NCI-H187 treated with DMSO at 0.1 percent for 48 hours (cell line): ENCODE data around the gene PATJ.
"Not testable (repeated sequence)": the region's sequence is repeated elsewhere in the genome, so short reads cannot be mapped to it uniquely, and the experiment has no call there.

Source experiments
- DNase-seq: peaks from one replicate; lab custom pipeline; 2025; lab: John Stamatoyannopoulos, UW

Gene PATJ

DNA sequence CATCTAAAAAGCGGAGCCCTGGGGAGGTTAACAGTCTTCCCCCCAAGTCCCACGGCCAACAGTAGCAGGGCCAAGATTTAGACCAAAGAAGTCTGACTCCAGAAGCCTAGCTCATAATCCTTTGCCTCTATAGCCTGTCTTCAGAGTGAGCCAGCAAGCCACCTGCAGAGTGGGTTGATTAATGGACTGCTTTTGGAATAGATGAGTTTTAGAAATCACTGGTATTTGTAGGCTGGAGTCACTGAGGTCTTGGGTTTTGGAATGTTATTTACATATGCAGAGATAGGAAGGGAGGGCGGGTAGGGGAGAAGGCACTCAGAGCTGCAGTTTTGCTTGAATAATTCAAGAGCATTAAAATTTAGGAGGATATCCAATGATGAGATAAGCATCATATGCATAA lies 361.6 kb downstream of the PATJ start:
- no peak for DNase-seq

DNA sequence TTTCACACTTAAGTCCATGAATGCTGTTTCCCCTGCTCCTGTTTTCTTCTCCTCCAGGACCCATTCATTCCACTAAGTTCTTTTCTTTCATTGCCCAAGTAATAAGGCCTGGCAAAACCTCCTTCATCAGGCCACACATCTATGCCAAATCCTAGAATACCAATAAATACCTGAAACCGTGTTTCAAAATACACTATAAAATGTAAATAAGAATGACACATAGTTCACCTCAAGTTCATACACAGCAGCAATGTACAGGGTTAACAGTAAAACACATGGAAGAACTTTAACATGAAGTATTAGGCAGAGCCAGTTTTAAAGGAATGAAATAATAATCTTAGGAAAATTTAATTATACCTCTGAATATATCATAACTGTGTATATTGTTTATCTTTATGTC lies 365.6 kb downstream of the PATJ start:
- no peak for DNase-seq

DNA sequence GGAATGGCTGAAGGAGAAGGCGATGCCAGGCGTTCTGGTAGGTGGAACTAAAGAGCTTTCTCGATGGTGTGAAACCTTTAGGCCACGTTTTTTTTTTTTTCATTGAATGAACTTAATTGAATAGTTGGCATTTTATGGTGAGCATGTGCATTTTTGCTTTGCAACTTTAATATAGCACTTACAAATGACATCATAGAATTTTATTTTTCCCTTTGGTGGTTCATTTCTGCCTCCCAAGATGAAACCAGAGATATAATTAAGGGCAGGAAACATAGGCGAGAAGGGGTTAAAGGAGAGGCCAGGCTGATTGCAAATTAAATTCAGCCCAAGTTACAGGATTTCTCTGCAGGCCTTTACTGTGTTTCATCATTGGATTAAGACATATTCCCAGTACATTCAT lies 366.8 kb downstream of the PATJ start:
- DNase-seq, result no peak

DNA sequence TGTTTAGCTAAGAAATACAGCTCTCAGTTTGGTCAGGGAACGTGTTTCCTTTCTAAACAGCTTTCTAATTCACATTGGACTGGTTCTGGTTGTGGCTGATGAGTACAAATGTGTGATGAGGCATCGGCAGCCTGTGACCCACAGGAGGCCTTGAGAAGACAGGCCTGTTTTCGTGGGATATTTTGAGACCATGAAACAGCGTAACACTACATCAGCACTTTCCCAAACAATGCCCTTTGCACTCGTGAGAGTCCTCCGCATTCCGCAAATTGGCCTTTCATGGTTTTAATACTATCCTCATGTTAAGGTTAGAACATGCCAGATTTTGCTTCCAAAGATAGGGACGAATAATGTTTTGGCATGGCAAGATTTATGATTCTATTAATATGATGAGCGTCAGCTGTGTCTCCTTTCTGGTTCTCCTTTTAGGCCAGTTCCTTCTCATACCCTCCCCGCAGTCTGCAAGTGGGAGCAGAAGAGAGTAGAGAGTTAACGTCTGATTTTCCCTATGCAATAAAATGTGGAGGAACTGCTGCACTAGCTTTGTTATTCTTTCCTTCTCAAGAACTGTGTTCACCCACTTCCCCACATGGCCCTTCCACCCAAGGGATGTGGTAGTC lies 368.0 kb downstream of the PATJ start:
- no peak for DNase-seq

DNA sequence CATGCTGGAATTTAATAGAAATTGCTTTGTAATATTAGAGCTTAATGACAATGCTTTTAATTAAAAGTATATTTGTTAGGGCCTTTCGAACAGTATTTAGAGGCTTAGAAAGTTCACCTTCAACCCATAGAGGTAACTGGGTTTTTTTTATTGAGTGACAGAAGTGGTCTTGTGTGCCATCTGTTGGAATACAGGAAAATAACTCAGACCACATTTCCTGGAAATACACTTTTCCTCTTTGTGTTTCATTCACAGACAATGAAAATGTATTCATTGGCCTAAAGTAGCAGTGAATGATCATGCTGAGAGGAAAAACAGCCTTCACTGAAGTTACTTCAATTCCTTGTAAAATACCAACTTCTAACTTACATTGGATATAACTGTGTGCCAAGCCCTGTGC lies 368.8 kb downstream of the PATJ start:
- DNase-seq, result no peak

DNA sequence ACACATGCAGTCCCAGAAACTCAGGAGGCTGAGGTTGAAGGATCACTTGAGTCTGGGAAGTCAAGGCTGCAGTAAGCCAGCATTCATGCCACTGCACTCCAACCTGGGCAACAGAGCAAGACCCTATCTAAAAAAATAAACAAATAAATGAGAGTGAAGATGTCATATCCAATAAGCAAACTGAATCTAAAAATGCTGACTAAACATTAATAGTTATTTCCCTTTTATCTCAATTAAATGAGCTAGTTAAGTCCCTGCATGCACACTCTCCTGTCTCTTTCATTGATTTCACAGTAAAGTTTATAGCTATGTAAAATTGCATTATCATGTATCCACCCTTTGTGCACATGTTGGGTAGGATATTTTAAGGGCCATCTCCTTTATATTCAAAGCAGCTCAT lies 371.2 kb downstream of the PATJ start:
- no peak for DNase-seq

DNA sequence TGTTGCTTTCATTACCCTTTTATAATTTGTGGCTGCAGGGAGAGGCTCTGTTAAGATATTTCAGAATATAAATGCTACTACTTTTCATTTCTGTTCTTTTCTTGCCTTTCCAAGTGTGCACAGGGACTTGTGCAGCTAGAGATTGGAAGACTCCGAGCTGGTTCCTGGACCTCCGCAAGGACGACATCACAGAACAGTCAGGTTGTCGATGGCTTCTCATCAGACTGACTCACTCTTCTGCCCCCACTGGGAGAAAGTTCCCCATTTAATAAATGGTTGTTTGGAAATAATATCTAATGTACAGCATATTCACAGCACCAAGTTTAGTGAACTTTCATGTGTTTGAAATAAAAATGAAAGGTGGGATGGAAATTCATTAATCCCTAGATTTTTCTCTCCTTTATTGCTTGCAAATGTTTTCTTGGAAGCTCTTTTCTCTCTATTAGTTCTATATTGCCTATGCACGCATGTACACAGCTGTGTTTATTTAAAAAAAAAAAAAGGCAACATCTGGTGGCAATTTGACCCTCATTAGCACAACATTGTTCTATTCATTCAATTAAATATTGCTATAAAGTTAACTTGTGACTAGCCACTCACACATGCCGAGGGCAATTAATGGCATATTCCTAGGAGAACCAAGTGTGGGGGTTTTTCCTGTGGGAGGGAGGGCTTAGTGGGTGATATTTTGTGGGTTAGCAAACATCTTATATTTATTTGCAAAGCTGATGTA lies 374.9 kb downstream of the PATJ start:
- no peak for DNase-seq

DNA sequence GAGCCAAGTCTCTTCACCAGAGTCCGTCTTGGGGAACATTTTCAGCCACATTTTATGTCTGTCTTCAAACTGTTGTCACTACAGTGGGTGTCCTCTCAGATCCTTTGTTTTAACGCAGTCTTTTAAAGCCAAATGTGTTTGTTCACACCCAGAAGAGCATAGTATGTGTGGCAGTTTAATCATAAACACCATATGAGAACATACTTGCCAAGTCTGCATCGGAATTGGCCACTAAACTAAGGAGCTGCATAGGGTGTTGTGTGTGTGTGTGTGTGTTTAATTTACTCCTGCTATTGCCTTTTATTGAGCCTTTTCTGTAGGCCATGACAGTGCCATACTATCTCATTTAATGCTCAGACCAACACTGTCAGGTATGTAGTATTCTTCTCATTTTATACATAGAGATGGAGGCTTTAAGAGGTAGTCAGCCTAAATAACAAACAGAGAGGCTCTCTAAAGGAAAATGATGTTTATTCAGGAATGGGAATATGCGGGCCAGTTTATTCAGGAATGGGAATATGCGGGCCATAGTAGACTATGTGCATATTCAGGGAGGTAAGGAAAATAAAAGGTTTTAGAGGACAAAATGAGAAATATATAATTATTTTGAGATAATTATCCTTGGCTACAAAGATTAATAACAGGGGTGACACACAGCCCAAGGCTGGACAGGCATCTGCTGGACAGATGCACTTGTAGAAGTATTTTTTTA lies 384.5 kb downstream of the PATJ start:
- DNase-seq, result no peak

DNA sequence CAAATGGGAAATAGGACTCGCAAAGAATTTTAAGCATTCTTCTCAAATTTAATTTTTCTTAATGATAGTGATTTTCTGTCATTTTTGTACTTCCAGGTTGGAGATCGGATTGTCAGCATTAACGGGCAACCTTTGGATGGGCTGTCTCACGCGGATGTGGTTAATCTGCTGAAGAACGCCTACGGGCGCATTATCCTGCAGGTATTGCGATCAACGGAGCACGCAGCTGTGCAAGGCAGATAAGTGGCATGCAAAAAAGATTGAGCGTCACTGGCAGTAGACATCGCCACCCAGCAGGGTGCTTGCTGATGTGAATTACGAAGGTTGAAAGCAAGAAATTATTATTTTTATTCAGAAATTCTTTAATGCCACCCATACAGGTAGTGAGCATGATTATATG lies 386.5 kb downstream of the PATJ start:
- no peak for DNase-seq

DNA sequence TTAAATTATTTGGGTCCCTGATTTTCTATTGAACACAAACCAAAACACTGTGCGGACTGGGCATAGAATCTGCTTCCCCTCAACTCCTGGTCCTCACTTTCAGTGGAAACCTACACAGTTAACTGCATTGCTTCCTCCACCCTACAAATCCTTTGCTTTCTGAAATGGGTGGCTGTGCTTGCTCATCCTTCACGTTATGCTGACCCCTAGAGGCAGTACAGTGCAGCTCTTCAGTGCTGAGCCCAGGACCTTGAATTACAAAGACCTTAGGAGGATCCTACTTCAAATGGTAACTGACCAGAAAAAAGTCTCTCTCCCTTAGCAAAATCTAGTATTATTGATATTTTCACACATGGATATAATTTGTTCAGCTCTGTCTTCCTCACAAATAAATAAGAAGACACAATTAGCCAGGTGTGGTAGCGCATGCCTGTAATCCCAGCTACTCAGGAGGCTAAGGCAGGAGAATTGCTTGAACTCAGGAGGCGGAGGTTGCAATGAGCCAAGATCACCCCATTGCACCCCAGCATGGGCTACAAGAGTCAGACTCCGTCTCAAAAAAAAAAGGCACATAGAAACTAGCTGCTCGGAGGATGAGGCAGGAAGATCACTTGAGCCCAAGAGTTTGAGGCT lies 388.9 kb downstream of the PATJ start:
- no peak for DNase-seq

DNA sequence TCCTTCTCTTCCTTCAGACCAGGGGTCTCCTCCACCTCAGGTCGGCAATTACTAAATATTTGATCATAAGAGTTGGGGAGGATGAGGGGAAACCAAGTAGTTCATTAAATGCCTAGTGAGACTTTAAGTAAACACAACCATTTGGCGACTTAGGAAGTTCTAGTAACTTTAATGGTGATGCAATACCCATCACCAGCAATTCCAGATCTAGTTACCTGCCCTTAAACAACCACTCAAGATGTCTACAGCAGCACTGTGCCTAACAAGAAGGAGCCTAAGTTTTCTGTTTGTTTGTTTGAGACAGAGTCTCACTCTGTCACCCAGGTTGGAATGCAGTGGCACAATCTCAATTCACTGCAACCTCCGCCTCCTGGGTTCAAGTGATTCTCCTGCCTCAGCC lies 395.7 kb downstream of the PATJ start:
- no peak for DNase-seq

DNA sequence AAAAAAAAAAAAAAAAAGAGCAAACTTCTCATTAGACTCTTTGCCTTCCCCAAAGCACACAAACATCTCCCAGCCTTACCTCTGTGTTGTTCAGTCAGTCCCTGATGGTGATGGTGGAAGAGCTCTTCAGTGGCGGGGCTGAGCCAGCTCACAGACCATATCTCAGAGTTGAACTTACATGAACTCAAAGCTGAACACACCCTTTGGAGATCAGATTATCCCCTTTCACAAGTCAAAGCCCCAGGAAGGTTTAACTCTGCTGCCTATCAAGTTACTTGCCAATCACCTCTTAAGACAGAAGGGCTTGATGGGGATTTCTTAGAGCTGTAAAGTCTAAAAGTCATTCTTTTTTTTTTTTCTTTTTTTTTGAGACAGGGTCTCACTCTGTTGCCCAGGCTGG lies 397.1 kb downstream of the PATJ start:
- DNase-seq, result no peak

DNA sequence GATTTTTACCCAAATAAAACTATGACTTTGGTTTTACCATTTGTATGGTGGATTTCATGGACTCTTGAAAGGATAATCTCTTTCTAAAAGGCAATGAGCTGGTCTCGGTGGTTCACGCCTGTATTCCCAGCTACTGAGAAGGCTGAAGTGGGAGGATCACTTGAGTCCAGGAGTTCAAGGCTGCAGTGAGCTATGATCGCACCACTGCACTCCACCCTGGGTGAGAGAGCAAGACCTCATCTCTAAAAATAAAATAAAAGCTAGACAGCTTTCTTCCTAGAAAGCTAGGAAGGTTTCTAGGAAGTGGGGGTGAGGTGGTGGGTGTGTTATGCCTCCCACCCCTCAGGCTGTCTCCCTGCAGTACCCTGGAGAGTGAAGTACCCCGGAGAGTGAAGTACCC lies 398.4 kb downstream of the PATJ start:
- DNase-seq, result no peak

DNA sequence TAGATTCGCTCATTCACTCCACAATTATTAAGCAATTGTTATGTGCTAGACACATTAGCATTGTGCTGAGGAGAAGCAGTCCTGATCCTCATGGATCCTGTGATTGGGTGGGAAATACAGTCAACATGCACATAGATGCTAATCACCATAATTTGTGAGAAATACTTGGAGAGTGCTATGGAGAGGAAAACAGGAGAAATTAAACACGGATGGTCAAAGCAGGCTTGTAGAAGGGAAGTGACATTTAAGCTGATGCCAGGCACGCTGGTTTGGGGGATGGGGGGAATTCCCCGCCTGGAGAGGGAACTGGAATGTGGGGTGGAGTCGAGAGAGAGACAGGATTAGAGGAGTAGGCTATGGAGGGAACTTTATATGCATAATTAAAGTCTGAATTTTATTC lies 400.2 kb downstream of the PATJ start:
- no peak for DNase-seq

DNA sequence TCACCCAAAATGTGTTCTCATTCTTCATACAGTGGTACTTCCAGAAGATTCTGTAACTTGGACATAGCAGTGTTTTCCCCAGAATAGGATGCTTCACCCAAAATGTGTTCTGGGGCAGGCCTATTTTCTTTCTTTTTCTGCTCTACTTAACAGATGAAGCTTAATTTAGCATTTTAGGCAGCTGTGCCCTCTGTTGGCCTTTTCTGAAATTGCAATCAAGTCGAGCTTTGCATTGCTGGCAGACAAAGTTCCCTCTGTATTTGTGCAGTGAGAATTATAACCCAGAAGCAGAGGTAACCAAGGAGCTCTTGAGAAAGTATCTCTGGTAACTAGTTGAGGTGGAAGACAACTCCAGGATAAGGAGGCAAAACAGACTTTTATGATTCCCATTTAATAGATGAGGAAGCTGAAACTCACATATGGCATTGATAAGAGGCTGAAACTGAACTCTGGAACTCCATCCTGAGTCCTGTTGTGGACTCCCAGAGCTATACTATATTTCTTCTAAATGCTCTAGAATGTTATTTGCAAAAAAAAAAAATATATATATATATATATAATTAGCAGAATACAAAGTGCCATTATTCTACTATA lies 402.1 kb downstream of the PATJ start:
- no peak for DNase-seq

DNA sequence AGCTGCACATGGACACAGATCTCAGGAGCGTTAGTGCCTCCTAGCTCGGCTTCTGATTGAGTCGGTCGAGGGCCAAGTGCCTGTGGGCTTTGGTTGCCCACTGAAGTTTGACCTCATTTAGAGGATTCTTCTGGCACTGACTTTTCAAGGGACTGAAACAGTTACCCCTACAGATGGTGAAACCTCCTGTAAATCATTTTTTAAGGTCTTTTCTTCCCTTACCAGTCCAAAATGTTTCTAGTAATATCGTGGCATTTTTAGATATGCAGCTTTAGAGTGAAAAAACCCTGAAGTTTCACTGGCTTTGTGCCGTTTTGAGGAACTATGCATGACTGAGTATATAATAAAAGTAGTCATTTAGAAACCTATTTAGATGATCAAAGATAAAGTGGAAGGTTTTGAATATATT lies 417.7 kb downstream of the PATJ start:
- DNase-seq, result no peak

DNA sequence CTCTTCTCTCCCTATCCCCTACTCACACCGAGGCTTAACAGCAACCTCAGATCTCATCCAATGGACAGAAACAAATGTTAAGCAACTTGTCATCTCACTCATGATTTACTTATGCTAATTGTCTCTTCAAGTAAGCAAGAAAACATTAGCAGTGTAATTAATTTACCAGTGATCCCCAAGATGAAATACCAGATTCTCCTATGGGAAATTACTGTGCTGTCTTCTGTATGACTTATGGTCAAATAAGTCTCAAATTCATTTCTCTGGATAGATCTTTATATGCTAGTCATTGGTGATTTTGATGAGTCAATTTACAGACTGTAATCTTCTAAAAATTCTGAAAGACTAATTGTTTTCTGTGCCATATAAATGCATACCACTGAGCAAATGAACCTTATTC lies 419.4 kb downstream of the PATJ start:
- DNase-seq, result no peak

DNA sequence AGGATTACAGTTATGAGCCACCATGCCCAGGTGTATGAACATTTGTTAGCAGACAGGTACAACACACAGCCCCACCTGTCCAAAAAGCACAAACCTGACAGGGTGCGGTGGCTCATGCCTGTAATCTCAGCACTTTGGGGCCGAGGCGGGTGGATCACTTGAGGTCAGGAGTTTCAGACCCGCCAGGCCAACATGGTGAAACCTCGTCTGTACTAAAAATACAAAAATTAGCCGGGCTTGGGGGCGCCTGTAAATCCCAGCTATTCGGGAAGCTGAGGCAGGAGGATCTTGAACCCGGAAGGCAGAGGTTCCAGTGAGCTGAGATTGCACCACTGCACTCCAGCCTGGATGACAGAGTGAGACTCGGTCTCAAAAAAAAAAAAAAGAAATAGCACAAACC lies 428.1 kb downstream of the PATJ start:
- DNase-seq, result not testable (repeated sequence)

DNA sequence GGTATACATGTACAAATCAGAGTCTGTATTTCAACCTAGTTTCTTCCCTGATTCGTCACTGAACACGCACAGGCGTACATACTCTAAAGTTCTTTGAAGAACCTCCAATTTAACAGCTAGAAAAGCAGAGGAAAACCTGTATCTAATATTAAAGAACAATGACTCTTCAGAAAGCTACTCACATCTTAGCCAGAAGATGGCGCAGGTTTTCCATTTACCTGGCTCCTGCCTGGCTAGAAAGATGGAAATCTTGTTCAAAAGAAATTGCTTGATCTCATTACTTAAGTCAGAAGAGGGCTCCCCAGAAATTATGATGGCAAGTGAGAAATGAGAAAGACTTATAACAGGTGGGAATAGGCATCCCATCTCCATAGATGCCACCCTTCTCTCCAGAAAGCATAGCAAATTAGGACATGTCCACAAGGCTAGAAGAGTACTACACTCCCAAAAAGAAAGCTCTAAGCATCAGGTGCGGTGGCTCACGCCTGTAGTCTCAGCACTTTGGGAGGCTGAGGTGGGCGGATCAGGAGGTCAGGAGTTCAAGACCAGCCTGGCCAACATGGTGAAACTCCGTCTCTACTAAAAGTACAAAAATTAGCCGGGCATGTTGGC lies 433.4 kb downstream of the PATJ start:
- no peak for DNase-seq

DNA sequence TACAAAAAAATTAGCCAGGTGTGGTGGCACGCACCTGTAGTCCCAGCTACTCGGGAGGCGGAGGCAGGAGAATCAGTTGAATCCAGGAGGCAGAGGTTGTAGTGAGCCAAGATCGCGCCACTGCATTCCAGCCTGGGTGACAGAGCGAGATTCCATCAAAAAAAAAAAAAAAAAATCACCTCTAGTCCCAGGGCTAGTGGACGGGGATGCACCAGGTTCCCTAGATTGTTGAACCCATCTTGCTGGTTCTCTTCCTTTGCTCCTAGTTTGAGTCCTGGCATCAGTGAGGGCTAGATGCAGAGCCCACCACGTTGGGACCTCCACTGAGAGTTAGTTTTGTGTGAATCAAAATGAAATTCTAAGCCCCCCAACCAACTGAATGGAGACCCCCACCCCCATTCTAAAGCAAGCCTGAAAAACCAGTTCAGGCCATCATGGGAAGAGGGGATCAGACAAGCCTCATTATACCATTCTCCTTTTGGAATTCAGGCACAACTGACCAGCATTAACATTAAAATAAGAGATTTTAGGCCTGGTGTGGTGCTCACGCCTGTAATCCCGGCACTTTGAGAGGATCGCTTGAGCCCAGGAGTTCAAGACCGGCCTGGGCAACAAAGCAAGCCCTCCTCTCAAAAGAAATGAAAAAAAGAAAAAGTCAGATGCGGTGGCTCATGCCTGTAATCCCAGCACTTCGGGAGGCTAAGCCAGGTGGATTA lies 434.5 kb downstream of the PATJ start:
- no peak for DNase-seq

DNA sequence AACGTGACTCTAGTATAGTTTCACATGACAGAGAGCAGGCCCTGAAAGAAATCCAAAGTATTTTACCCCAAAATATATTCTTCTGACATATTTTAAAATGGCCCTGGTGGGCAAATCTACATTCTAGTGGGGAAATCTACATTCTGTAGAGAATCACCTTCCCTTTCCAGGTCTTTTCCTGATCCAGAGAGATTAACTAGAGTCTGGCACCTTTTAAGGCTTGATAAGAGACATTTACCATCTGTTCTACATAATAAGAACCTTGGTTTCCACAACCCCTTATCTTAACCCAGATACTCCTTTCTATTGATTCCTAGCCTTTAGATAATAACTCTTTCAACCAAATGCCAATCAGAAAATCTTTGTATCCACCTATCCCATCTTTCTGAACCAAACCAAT lies 435.3 kb downstream of the PATJ start:
- no peak for DNase-seq

DNA sequence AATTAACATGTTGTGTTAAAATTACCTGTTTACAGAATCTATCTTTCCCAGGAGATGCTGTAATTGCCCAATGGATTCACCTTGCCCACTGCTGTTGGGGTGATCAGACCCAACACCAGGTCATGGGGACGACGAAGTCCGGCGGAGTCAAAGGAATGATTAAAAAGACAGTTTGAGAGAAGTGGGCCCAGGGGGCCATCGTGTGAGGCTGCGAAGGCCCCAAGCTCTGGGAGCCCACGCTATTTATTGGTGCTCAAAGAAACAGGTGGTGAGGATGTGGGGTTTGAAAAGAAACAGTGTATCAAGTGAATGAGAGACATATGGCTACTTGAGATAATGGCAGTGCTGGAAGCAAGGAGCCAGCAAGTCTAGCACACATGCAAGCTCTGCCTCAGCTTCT lies 436.1 kb downstream of the PATJ start:
- DNase-seq, result no peak
